Germinal center (tissue), 1 donor: ENCODE results near the gene SLF2.
"Not testable (repeated sequence)": the region's sequence is repeated elsewhere in the genome, so short reads cannot be mapped to it uniquely, and the experiment has no call there.

Experiments used
- DNase-seq: peaks from one replicate; pipeline ENCODE4 v3.0.0; 2012; ENCODE audit warnings: mixed read lengths, low spot score

SLF2 gene

DNA sequence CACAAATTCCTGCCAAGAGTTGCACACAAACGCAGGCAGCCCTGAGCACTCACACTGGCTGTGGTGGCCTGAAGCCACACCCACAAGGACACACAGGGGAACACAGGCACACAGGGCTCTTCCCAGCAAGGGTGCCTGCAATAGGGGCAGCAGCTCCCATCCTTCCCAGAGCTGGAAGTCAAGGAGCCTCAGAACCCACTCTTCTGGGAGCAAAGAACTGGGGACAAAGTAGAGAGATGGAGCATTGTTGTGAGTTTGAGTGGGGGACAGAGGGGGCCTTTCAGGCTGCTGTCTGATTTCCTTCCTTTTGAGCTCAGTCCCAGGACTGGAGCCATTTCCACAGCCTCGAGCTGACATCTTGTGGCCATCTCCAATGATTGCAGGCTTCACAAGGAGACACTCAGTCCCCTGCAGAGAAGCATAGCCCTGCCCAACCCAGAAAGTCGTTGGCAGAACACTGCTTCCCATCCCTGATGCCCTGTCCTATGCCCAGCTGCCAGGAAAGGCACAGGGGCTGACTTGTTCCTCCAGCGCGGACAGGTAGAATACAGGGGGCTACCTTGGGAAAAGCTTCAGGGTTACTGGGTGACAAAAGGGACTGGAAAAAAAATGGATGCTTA, 34.4 kb upstream of the SLF2 start:
- peak; percentile 50 for DNase-seq

DNA sequence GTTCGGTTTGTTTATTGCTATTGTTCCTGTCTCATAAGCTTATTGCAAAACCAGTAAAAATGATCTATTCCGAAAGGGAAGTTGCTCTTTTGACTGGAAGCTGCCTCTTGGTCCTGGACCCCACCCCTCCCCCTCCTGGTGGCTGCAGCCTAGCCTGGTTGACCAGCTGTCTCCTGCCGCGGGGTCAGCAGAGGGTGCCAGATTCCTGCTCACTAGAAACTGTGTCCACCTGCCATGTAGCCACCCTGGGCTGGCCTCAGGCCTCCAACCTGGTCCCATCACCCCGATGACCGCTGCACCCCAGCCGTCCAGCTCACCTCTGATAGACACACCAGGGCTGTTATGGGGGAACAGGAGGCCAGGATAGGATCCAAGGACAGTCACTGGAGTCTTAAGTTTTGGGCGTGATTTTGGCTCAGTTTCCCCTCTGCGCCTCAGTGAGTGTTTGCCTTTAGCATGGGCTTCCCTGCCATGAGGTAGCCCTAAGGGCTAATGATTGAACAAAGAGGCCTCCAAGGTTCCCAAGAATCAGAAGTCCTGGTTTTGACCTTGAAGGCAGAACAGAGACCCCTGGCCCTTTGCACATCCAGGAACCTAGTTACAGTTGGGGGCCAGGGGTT, 32.9 kb upstream of the SLF2 start:
- DNase-seq = no peak

DNA sequence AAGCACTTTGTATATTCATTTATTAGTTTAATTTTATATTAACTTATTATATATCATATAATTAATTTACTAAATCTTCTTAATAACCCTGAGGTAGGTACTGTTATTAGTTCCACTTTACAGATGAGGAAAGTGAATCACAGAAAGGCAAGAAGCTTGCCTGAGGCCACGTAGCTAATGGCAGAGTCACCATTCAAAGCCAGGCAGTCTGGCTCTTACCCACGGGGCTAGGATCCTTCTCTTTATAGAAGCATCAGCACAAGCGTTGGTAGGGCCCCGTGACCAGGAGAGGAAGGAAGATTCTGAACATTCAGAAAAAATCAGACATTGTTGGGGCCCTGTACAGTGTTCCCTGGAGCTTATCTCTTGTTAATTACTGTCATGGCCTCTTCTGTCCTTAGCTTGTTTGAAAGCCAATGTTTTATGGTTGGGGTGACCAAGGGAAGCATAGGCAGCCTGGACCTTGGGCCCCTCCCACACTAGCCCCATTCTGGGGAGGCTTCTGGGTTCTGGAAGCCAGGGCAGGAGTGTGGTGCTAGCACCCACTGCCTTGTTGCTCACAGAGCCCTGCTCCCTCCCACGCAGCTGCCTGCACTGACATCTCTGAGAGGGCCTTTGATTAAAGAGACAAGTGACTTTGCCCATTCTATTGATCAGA, 31.1 kb upstream of the SLF2 start:
- no peak for DNase-seq

DNA sequence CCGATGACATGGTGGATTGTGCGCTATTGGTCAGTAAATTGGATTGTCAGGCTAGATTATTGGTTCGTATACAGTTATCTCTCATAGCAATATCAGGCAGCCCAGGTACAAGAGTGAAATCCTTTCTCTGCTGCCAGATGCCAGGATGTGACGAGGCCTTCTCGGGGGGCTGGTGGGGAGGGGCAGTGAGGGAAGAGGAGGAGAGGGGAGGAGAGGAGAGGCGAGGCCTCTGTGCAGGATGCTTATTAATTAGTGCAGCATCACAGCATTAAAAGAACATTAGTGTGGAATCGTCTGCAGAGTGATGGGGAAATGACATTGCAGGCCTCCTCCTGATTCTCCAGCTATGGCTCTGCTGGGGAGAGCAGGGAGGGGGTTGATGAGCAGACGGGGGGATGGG, 30.5 kb upstream of the SLF2 start:
- DNase-seq = no peak

DNA sequence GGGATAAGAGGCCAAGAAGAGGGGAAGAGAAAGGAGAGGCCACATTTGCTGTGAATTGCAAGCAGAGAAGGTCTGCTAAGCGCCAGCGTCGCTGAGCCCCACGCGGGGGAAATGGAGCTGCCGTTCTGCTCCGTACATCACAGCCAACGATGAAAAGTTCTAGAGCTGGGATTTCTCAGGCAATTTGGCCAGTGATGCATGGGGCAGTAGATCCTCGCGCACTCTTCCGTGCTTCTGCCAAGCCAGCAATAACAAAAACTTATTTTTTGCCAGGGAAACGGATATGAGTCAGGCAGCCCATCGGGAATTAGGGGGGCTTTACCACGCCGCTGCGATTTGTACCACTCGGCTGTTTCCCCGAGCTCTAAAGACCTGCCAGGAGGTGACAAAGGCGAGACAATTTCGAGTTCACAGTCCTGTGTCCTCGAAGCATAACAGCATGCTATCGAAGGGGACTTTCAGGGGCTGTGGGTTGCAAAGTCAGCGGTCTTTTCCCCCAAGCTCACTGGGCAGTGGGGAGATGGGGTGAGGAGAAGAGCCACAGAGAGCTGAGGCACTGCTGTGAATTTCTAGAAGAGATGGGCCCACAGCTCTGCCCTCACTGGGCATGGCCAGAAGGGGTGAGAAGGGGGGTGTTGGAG, 30.0 kb upstream of the SLF2 start:
- no peak for DNase-seq

GRCh38 chr10:100883312-100883821, 29.4 kb upstream of the SLF2 start:
- no peak for DNase-seq

- not testable (repeated sequence) for DNase-seq
Observed at GRCh38 chr10:100885611-100886010, 27.2 kb upstream of the SLF2 start.

GRCh38 chr10:100886091-100886490, 26.7 kb upstream of the SLF2 start:
- no peak for DNase-seq

DNA sequence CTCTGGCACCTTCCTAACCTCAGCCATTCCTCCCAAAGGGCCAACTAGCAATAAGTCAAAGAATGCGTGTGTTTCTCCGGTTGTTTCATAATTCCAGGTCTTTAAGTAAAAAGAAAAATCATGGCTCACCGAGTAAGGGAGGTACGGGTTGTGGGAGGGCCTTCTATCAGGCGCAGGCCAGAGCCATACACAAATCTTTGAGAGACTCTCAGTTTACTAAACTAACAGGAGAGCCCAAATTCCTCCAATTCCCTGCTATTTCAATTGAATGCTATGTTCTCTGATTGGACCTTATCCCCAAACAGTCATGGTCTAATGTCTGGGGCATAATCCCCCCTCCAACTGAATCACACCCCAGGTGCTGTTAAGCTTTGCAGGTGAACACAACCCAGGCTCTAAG, 26.2 kb upstream of the SLF2 start:
- DNase-seq = no peak

- no peak for DNase-seq
Observed at GRCh38 chr10:100886963-100887362, 25.8 kb upstream of the SLF2 start.

DNA sequence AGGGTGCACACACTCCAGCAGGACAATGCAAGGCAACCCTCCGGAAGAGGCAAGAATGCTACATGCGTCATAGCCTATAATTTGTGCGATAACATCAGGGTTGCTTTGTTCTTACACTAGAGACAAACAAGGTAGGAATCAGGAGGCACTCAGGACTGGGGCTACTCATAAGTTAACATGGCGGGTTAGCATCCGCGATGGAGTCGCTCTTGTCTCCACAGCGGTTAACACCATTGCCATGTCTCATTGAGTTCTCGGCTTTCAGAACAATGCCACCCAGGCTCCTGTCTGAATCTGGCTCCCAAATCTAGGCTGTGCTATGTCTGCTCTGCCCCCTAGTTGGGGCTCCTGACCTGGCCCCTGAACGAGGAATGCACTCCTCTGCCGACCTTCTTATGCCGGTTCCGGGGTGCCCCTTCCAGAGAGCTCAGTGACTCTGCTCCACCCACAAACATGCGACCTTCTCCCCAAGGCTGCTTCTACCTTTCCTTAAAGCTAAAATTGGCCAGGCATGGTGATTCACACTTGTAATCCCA, 24.9 kb upstream of the SLF2 start:
- no peak for DNase-seq

DNA sequence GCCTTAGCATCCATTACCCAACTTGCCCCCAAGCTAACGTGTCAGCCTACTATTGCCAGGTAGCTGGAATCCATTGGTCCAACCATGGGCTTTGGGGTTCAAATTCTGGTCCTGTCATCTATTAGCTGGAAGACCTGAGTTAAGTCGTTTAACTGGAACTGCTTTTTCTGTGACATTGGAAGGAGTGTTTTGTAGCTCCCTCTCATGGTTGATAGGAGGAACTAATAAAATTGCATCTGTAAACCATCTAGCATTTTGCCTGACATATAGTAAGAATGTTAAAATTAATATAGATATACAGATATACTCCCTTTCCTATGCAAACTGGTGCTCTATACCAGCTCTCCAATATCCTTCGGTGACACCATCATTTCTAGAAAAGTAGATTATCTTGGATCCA, 23.8 kb upstream of the SLF2 start:
- DNase-seq = no peak

DNA sequence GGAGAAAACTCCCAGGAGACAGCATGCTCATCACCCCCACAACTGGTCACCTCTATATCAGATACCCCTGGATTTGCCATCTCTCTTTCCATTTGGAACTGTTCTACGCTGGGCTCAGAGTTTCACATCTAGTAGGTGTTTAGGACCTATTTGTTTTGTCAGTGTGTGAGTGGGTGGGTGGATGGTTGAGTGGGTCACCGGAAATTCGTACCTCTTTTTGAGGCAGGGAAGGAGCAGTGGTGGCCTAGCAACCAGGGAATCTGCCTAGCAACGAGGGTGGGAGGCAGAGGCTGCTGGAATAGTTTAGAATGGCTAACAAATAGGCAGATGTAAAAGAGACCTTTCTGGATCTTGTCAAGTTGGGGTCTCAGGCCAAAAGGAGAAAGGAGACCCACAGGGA, 23.2 kb upstream of the SLF2 start:
- no peak for DNase-seq

- DNase-seq = no peak
Observed at GRCh38 chr10:100890141-100890672, 22.6 kb upstream of the SLF2 start.

- DNase-seq = no peak
Observed at GRCh38 chr10:100890673-100891317, 22.0 kb upstream of the SLF2 start.

- DNase-seq = no peak
Observed at GRCh38 chr10:100894033-100894432, 18.7 kb upstream of the SLF2 start.

GRCh38 chr10:100894589-100895294, 18.0 kb upstream of the SLF2 start:
- DNase-seq = peak; percentile 42

- peak; percentile 35 for DNase-seq
Observed at GRCh38 chr10:100895346-100895745, 17.4 kb upstream of the SLF2 start.

GRCh38 chr10:100895896-100896295, 16.9 kb upstream of the SLF2 start:
- DNase-seq = no peak

DNA sequence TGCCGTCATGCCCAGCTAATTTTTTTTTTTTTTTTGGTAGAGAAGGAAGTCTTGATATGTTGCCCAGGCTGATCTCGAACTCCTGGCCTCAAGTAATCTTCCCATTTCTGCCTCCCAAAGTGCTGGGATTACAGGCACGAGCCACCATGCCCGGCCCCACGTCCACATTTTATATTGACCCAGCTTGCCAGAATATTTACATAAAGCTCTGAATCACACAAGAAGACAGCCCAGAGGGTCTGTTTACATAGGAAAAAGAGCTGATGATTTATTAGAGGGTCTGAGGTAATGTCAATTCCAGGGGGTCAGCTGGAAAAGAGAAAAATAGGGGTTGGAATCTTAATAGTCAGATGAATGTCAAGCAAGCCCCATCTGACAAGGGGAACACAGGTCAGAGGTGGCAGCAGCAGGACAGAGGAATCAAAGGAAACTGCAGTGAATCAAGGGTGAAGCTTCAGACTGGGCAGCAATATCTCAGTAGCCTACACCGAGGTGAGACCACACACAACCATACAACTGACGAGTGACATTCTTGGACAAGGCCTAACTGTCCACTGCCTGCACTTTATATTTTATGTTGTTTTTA, 15.8 kb upstream of the SLF2 start:
- DNase-seq = no peak

- no peak for DNase-seq
Observed at GRCh38 chr10:100897976-100898375, 14.8 kb upstream of the SLF2 start.
